Fibroblast of mammary gland (primary cell): ENCODE data around the gene USB1.
A peak's percentile ranks its signal among the peaks of the same experiment; 100 is the strongest.

Experiments
- DNase-seq: peaks from one replicate; pipeline ENCODE4 v3.0.0-alpha.2; 2010; ENCODE audit warnings: low read depth
- H3K4me3 ChIP-seq: 2 replicates; pipeline ENCODE4 v1.5.1; 2011; ENCODE audit warnings: low read depth, mild to moderate bottlenecking, low read length, moderate library complexity; ENCODE audit not compliant: control insufficient read depth
- CTCF ChIP-seq: conservative IDR thresholded peaks from 2 replicates; pipeline ENCODE4 v1.5.1; 2011; ENCODE audit warnings: low read depth, low read length, inconsistent platforms; ENCODE audit not compliant: control insufficient read depth, insufficient read depth

Gene USB1

GRCh38 chr16:57985204-57986181 is 15.7 kb upstream of the USB1 start:
- TF ChIP-seq CTCF: no peak
- peak overlapping the region; percentile 36 for H3K4me3 ChIP-seq
- no peak for DNase-seq

- TF ChIP-seq CTCF: no peak
- DNase-seq: no peak
- no peak overlapping the region for H3K4me3 ChIP-seq
Observed at GRCh38 chr16:57986196-57986595, 15.0 kb upstream of the USB1 start.

GRCh38 chr16:57987441-57988177 is 13.6 kb upstream of the USB1 start:
- TF ChIP-seq CTCF: no peak
- DNase-seq: no peak
- no peak overlapping the region for H3K4me3 ChIP-seq

GRCh38 chr16:57988929-57989328 is 12.3 kb upstream of the USB1 start:
- no peak for TF ChIP-seq CTCF
- no peak overlapping the region for H3K4me3 ChIP-seq
- no peak for DNase-seq

- no peak for DNase-seq
- H3K4me3 ChIP-seq: no peak overlapping the region
- TF ChIP-seq CTCF: no peak
Observed at GRCh38 chr16:57991551-57992059, 9.6 kb upstream of the USB1 start.

GRCh38 chr16:57992084-57992483 is 9.1 kb upstream of the USB1 start:
- TF ChIP-seq CTCF: no peak
- DNase-seq: no peak
- H3K4me3 ChIP-seq: no peak overlapping the region
